IPS DF 4.7 (cell line): ENCODE results near the gene NRSN1.
"Not testable (repeated sequence)": the region's sequence is repeated elsewhere in the genome, so short reads cannot be mapped to it uniquely, and the experiment has no call there.

Experiments
- DNase-seq: peaks from one replicate; pipeline ENCODE4 v3.0.0-alpha.2; 2013; ENCODE audit warnings: low spot score; ENCODE audit errors: extremely low read depth

Gene NRSN1

GRCh38 chr6:24140591-24140990 lies 14.6 kb downstream of the NRSN1 start:
- DNase-seq = no peak

DNA sequence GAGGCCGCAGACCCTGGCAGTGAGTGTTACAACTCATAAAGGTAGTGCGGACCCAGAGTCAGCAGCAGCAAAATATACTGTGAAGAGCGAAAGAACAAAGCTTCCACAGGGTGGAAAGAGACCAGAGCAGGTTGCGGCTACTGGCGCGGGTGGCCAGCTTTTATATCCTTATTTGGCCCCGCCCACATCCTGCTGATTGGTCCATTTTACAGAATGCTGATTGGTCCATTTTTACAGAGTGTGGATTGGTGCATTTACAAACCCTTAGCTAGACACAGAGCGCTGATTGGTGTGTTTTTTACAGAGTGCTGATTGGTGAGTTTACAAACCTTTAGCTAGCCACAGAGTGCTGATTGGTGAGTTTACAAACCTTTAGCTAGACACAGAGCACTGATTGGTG lies 16.7 kb downstream of the NRSN1 start:
- DNase-seq = not testable (repeated sequence)

DNA sequence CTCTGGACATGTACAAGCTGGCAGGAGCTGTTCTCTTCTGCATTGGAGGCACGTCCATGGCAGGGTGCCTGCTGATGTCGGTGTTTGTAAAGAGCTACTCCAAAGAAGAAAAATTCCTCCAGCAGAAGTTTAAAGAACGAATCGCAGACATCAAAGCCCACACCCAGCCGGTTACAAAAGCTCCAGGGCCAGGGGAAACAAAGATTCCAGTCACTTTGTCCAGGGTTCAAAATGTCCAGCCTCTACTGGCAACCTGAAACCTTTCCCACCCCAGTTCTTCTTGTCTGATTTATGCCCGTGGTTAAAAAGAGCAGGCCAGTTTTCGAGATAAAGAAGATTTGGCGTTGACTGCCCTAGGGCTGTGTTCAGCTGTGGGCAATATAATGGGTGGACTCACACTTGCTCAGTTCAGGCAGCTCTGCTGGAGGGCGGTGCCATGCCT lies 19.7 kb downstream of the NRSN1 start:
- DNase-seq = no peak

- DNase-seq = no peak
These were observed 20.9 kb downstream of the NRSN1 start for GRCh38 chr6:24146871-24147270.

GRCh38 chr6:24147511-24148153 lies 21.6 kb downstream of the NRSN1 start:
- DNase-seq = no peak

- no peak for DNase-seq
These were observed 22.1 kb downstream of the NRSN1 start for GRCh38 chr6:24148154-24148570.

- no peak for DNase-seq
These were observed 22.7 kb downstream of the NRSN1 start for GRCh38 chr6:24148684-24149083.

DNA sequence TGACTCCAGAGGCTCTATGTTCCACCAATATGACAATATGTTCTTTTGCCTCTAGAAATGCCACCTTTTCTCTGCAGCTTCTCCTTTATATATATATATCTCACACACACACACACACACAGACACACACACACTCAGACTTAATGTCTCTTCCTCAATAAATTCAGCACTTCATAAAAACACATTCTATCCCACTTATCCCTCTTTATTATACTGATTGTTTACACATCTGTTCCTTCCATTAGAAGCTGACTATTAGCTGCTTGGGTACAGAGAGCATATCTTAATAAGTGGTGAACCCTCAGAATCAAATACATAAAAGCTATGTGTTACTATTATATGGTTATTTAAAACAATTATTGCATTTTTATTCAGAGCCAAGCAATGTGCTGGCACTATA lies 23.3 kb downstream of the NRSN1 start:
- DNase-seq = no peak

- no peak for DNase-seq
These were observed 23.8 kb downstream of the NRSN1 start for GRCh38 chr6:24149836-24150235.

DNA sequence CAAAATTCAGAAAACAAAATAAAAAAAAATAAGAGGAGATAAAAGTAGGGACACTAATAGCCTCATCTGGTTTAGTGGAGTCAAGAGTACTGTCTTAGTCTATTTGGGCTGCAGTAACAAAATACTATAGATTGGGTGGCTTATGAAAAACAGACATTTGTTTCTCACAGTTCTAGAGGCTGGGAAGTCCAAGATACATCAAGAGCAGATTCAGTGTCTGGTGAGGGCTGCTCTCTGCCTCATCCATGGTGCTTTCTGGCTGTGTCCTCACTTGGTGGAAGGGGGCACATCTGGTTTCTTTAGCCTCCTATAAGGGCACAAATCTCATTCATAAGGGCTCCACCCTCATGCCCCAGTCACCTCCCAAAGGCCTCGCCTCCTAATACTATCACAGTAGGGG lies 26.0 kb downstream of the NRSN1 start:
- no peak for DNase-seq

DNA sequence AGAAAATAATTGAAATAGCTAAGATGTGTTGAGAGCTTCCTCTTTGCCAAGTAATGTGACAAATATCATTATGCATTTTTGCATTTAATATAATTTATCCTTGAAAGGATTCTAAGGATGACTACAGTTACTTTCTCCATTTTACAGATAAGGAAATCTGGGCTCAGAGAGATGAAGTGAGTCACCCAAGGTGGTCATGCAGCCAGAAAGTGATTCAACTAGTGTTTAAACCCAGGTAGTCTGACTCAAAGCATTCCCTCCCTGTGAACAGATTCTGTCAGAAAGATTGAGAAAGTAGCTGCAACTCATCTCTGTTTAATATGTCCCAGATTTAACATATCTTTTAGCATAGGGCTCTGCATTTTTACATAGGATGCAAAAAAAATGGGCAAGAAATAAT lies 28.1 kb downstream of the NRSN1 start:
- DNase-seq = no peak

GRCh38 chr6:24157886-24158285 lies 31.9 kb downstream of the NRSN1 start:
- no peak for DNase-seq

- no peak for DNase-seq
These were observed 57.6 kb downstream of the NRSN1 start for GRCh38 chr6:24183584-24183983.

DNA sequence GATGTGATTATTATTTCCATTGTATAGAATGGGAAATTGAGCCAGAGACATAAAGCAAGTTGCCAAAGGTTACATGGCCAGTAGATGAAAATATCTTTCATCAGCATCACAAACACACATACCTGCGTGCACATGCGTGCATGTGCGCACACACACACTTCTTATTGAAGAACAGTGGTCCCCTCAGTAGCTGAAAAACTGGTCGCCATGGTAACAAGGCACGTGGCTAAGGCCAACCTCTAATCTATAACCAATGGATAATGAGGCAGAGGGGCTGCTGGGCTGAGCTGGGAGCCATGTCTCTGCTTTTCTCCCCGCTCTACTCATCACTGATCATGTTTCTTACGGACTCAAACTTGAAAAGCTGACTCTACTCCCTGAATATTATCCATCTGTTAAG lies 60.3 kb downstream of the NRSN1 start:
- DNase-seq = no peak

GRCh38 chr6:24187965-24188577 lies 62.1 kb downstream of the NRSN1 start:
- no peak for DNase-seq

DNA sequence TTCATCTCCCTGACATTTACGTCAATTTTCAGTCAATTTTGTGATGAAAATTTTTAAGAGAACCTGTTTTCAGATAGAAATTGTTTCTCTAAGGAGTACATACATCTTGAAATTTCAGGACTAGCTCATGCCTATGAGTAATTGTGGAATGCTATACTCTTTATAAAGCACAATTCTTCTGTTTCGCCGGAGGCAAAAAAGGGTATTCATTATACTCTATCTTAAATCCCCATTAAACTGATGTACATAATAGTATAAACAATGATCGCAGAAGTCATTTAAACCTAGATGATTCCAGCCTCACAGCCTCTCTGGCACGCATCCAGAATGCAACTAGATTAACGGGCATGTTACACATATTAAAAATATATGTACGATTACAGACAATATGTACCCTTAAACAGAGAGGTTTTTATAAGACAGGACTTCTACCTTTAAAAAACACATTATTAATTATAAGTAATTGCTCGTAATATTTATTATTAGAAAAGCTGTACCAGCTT lies 62.6 kb downstream of the NRSN1 start:
- no peak for DNase-seq

DNA sequence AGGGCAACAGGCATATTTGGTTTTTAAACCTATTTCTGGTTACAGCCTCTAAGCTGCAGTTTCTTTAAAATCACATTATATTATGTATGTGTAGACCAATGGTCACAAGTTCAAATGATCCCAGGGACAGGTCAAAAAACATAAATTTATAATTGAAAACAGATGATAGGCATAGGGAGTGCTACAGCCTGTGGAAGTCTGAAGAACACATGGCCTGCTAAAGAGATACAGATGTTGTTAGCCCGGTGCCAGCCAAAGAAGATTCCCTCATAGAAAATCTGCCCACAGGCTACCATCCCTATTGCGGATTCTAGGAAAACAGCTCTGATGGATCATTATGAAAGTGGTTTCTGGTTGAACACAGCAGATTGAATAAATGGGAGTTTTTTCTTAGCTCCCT lies 65.3 kb downstream of the NRSN1 start:
- no peak for DNase-seq

DNA sequence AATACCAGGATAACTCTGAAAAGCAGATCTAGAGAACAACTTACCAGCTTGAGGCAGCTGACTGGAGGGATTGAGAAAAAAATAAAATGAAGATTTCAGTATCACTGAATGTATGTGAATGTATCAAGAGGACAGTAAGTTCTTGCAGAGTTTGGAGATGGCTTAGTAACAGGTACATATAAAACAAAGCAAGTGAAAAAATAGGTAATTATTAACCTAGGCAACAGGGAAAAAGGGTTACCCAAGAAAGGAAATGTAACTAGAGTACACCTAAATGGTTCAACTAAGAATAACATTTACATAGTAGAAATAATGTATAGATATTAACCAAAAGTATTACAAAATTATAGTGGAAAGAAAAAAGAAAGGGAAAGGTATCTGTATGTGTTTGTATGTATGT lies 67.3 kb downstream of the NRSN1 start:
- no peak for DNase-seq

DNA sequence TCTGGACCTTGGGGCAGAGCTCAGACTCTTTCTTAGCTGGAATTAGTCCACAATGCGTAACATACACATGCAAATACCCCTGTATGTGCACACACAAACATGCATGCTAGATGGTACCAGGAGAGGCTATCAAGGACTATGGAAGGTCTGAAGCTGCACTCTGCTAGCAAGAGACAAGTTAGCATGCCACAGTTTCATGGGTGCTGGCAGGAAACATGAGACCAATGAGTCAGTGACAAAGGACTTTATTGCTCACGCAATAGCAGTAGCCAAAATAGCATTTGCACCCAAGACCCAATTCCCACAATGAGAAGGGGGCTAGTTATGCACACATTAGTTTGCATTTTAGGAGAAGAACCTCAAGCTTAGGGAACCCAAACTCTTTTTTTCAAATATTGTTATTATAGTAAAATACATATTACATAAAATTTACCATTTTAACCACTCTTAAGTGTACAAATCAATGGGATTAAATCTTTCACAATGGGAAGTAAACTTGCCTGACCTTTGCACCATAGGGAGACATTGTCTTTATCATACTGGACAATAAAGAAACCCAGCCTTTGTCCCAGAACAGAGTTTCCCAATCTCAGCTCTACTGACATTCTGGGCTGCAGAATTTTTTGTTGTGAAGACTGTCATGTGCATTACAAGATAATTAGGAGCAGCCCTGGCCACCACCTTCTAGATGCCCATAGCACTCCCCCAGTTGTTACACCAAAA lies 69.1 kb downstream of the NRSN1 start:
- no peak for DNase-seq

GRCh38 chr6:24195836-24196597 lies 70.0 kb downstream of the NRSN1 start:
- DNase-seq = no peak
